ENCODE results near the gene ZNF236. TPM values are rescaled to one million over a fixed set of nuclear protein-coding genes. Genes with fewer than 3 reads are reported as not detected.

The ZNF236 gene
- polyA plus RNA-seq, 3 donors, result 1.7 to 6.5 (median 2.4) TPM

DNA sequence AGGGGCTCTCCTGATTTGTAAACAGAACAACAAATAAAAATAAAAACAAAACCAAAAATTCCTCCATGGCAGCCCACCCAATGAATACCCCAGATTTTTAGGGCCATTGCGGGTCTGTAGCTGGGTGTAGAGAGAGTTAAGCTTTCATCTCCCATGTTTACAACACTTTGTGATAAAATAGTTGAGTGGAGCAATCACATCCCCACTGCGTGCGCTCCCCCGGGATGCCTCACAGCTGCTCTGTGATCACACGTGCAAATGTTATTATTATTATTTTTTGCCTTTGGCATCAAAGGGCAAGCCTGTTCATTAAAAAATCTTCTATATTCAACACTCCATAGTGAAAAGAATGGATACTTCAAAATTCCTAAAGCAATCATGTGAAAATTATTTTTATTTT lies 192.2 kb downstream of the ZNF236 start:
- Histone ChIP-seq H3K4me1 (ENCODE audit: control insufficient read depth in 1 of 2, insufficient read depth in 2 of 2, low read length in 2 of 2) (peaks cover 35 to 39% of the 10 kb centered on the region in 2 donors), H3K4me3 (replicated peaks in 1 of 3; ENCODE audit: low read depth in 2 of 3, low read length in 3 of 3) (no peak overlapping the region), H3K79me2 (ENCODE audit: insufficient read depth, low read length) (peaks cover 41% of the 10 kb centered on the region), H3K36me3 (replicated peaks in 1 of 2; ENCODE audit: control insufficient read depth in 1 of 2, insufficient read depth in 2 of 2, low read length in 2 of 2) (peaks cover 40 to 72% of the 10 kb centered on the region in 2 donors), H3K9me3 (replicated peaks in 1 of 2; ENCODE audit: control insufficient read depth in 1 of 2, insufficient read depth in 1 of 2, low read length in 2 of 2) (no peaks in the 10 kb centered on the region), H4K20me1 (ENCODE audit: insufficient read depth, low read length) (peaks cover 72% of the 10 kb centered on the region), H3K27ac (ENCODE audit: low read depth in 1 of 2, low read length in 2 of 2) (peak overlapping the region; percentile 79 to 84), H3K9ac (ENCODE audit: insufficient read depth, low read length, poor library complexity, severe bottlenecking) (no peak overlapping the region), H2AFZ (ENCODE audit: insufficient read depth, low read depth, low read length, poor library complexity, severe bottlenecking) (no peak overlapping the region), H3K27me3 (ENCODE audit: control insufficient read depth in 2 of 2, insufficient read depth in 2 of 2, low read length in 2 of 2) (no peaks in the 10 kb centered on the region), H3K4me2 (replicated peaks; ENCODE audit: extremely low read depth, low read length, poor library complexity, severe bottlenecking) (no peak overlapping the region)
- Mint-ChIP-seq H3K4me3 (no peak overlapping the region), H3K36me3 (peaks cover 70 to 83% of the 10 kb centered on the region in 2 donors), H3K4me1 (peaks cover 42% of the 10 kb centered on the region), H3K27ac (peak overlapping the region in 5 of 7 donors; percentile 38 to 89 (median 82)), H3K27me3 (ENCODE audit: low read depth in 3 of 3) (no peaks in the 10 kb centered on the region), H3K9me3 (no peaks in the 10 kb centered on the region)
- intact Hi-C loops (cut with micrococcal nuclease), result no loop called here
- no peak for DNase-seq
- WGBS (ENCODE audit: insufficient coverage), result no CpG with 5 or more reads among the region's 5 CpGs
- TF ChIP-seq, protein P1, sequence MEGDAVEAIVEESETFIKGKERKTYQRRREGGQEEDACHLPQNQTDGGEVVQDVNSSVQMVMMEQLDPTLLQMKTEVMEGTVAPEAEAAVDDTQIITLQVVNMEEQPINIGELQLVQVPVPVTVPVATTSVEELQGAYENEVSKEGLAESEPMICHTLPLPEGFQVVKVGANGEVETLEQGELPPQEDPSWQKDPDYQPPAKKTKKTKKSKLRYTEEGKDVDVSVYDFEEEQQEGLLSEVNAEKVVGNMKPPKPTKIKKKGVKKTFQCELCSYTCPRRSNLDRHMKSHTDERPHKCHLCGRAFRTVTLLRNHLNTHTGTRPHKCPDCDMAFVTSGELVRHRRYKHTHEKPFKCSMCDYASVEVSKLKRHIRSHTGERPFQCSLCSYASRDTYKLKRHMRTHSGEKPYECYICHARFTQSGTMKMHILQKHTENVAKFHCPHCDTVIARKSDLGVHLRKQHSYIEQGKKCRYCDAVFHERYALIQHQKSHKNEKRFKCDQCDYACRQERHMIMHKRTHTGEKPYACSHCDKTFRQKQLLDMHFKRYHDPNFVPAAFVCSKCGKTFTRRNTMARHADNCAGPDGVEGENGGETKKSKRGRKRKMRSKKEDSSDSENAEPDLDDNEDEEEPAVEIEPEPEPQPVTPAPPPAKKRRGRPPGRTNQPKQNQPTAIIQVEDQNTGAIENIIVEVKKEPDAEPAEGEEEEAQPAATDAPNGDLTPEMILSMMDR (IDR thresholded peaks at IDR 0.05), result no peak

DNA sequence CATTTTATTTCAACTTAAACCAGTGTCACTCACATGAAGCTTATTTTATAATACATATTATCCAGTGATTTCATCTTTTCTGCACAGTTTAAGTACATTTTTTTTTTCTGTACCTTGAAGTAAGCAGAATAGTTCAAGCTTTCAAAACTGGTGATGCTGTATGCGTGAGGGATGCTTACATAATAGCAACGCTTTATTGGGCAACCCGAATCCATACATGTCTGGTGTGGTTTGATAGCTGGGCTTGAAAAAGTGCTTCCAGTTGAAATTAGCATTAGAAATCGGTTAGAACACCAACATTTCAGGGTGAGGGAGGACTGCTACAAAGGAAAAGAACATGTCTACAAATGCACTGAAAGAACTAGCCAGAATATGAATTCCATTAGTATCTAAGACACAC lies 192.8 kb downstream of the ZNF236 start:
- Histone ChIP-seq H3K27ac (ENCODE audit: low read depth in 1 of 2, low read length in 2 of 2) (peak overlapping the region in 1 of 2 donors; percentile 84), H3K9ac (ENCODE audit: insufficient read depth, low read length, poor library complexity, severe bottlenecking) (no peak overlapping the region), H3K4me2 (replicated peaks; ENCODE audit: extremely low read depth, low read length, poor library complexity, severe bottlenecking) (no peak overlapping the region), H3K9me3 (replicated peaks in 1 of 2; ENCODE audit: control insufficient read depth in 1 of 2, insufficient read depth in 1 of 2, low read length in 2 of 2) (no peaks in the 10 kb centered on the region), H3K4me3 (replicated peaks in 1 of 3; ENCODE audit: low read depth in 2 of 3, low read length in 3 of 3) (no peak overlapping the region), H3K36me3 (replicated peaks in 1 of 2; ENCODE audit: control insufficient read depth in 1 of 2, insufficient read depth in 2 of 2, low read length in 2 of 2) (peaks cover 37 to 72% of the 10 kb centered on the region in 2 donors), H2AFZ (ENCODE audit: insufficient read depth, low read depth, low read length, poor library complexity, severe bottlenecking) (no peak overlapping the region), H3K79me2 (ENCODE audit: insufficient read depth, low read length) (peaks cover 43% of the 10 kb centered on the region), H3K4me1 (ENCODE audit: control insufficient read depth in 1 of 2, insufficient read depth in 2 of 2, low read length in 2 of 2) (peaks cover 35 to 39% of the 10 kb centered on the region in 2 donors), H3K27me3 (ENCODE audit: control insufficient read depth in 2 of 2, insufficient read depth in 2 of 2, low read length in 2 of 2) (no peaks in the 10 kb centered on the region), H4K20me1 (ENCODE audit: insufficient read depth, low read length) (peaks cover 78% of the 10 kb centered on the region)
- intact Hi-C loops (cut with micrococcal nuclease), result no loop called here
- TF ChIP-seq, protein P1 (IDR thresholded peaks at IDR 0.05), result no peak
- DNase-seq, result peak; percentile 63 to 77 (median 76)
- Mint-ChIP-seq H3K27ac (peak overlapping the region; percentile 37 to 83 (median 55)), H3K36me3 (peaks cover 72 to 84% of the 10 kb centered on the region in 2 donors), H3K9me3 (no peaks in the 10 kb centered on the region), H3K4me3 (no peak overlapping the region), H3K4me1 (peaks cover 42% of the 10 kb centered on the region), H3K27me3 (ENCODE audit: low read depth in 3 of 3) (no peaks in the 10 kb centered on the region)
- 0% methylated on average over 1 of the region's 4 CpGs for WGBS (ENCODE audit: insufficient coverage)
